GM19043 (cell line): ENCODE results near the gene CENPA.

Experiments used
- ATAC-seq: cut with Tn5 transposase; IDR thresholded peaks from one replicate; pipeline ENCODE4 v1.9.1; 2021; ENCODE audit warnings: low read depth; ENCODE audit not compliant: unreplicated experiment

Gene CENPA

DNA sequence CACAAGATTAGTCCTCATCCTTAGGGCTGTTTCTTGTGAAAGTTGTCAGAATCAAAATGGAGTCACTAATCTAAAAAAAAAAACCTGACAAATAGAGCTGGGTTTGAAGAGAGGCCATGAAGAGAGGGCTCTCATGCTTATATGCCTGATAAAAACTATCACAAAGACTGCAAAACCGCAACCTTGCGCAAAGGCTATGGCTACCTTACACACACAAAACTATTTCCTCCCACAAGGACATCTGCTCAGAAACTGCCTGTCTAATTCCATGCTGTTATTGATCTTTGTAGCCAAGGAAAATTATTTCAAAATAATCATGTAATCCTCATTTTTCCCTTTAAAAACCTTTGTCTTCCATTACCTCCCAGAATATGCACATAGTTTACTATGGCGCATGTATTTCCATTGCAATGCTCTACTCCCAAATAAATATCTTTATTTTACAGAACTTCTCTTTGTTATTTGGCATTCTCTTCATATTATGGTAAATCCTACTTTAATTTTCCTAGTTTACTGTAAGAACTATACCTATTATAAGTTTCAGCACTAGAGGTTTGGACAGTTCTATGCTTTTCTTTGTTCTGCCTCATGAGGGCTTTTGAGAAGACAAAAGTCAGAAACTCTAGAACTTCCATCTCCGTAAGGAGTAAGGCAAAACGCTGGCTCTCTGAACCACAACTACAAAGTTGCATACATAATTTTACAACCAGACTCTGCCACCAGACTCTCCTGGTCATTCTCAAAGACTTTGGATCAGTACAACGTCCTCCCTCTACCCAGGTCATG, 52.5 kb downstream of the CENPA start:
- no peak for ATAC-seq

- no peak for ATAC-seq
Measured at GRCh38 chr2:26840937-26841610, 55.2 kb downstream of the CENPA start.

DNA sequence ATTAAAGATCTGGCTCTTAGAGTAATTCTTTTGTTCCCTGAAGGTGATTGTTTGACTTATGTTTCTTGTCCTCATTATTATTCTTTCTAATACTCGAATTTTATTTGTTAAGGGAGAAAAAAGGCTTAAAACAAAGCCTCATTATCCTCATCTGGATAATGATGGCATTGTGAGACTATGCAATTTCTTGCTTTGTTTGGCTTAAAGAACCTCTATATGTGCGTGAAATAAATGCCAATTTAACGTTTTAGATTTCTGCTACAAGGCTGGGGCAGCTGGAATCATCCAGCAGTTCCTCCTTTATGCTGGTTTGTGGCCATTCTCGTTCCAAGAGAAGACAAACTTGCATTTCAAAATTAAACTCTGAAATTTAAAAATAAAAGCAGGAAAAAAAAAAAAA, 57.2 kb downstream of the CENPA start:
- no peak for ATAC-seq
